ENCODE measurements around the gene PLEKHB1.
"Not testable (repeated sequence)": the region's sequence is repeated elsewhere in the genome, so short reads cannot be mapped to it uniquely, and the experiment has no call there.

PLEKHB1 gene

GRCh38 chr11:73648571-73649046, 2.2 kb downstream of the PLEKHB1 start:
- no peak for DNase-seq (ENCODE audit: low spot score)

DNA sequence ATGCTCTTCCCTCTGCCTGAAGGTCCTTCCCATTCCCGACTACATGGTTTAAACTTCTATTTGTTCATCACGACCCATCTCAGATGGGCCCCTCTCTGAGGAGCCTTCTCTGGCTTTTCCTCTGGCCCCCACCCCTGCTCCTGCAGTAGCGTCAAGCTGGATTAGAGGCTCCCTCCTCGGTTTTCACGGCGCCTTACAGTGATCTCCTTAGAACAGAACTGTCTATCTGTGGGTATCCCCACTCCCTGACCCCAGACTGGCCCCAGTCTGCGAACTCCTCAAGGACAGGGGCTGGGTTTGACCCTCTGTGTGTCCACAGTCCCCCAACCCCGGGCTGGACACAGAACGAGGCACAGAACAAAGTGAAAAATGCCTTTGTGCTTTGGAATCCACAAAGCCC, 2.8 kb downstream of the PLEKHB1 start:
- DNase-seq (ENCODE audit: low spot score), result no peak

- no peak for DNase-seq (ENCODE audit: low spot score)
Measured at GRCh38 chr11:73650400-73650799, 4.0 kb downstream of the PLEKHB1 start.

GRCh38 chr11:73651252-73651651, 4.9 kb downstream of the PLEKHB1 start:
- DNase-seq (ENCODE audit: low spot score), result no peak

- no peak for DNase-seq (ENCODE audit: low spot score)
Measured at GRCh38 chr11:73651661-73652045, 5.3 kb downstream of the PLEKHB1 start.

GRCh38 chr11:73652046-73652730, 5.8 kb downstream of the PLEKHB1 start:
- DNase-seq (ENCODE audit: low spot score), result peak; percentile 97

- no peak for DNase-seq (ENCODE audit: low spot score)
Measured at GRCh38 chr11:73652856-73653559, 6.6 kb downstream of the PLEKHB1 start.

DNA sequence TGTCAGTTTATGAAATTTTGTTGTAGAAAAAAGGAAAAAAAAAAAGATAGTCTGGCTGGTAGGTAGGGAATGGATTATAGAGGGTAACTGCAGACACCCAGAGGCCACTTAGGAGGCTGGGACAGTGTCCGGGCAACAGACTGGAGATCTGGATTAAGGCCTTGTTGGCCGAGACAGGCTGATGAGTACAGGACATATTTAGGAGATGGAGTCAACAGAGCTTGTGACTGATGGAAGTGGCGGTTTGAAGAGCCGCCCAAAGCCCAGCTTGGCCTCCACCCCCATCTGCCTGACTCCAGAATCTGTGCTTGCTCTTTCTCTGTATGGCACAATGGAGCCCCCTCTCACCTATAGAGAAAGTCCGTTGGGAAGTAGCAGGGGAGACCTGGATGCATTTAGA, 7.6 kb downstream of the PLEKHB1 start:
- no peak for DNase-seq (ENCODE audit: low spot score)

DNA sequence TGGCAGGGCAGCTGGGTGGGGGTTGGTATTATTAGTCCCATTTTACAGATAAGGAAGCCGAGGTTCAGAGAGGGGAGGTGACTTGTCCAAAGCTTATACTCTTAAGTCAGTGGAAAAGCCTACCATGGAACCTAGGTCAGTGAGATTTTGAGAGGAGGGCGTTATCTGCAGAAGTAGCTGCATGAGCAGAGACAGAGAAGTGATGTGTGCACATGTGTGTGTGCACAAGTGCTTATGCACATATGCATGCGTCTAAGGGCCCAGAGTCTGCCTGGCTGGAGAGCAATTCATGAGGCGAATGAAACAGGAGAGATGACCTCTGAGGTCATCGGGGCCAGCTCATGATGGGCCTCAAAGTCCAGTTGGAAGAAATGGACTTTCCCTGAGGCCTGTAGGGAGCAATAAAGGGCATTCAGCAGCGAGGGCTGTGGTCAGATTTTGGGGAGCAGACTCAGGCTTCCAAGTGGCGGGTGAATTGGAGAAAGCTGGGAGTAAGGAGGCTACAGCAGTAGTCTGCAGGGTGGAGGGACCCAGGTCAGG, 8.2 kb downstream of the PLEKHB1 start:
- DNase-seq (ENCODE audit: low spot score), result no peak

GRCh38 chr11:73655686-73656085, 9.3 kb downstream of the PLEKHB1 start:
- DNase-seq (ENCODE audit: low spot score), result no peak

DNA sequence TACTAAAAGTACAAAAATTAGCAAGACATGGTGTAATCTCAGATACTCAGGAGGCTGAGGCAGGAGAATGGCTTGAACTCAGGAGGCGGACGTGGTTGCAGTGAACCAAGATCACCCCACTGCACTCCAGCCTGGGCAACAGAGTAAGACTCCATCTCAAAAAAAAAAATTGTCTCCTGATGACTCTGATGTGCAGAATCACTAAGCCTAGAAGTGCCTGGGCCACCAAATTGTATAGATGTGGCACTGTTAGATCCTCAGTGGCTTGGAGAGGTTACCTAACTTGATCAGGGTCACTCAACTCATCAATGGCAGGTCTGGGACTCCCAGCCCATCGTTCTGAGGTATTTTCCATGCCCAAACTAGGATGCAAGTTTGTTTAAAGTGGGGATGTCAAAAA, 10.6 kb downstream of the PLEKHB1 start:
- DNase-seq (ENCODE audit: low spot score), result no peak

GRCh38 chr11:73659961-73660360, 13.6 kb downstream of the PLEKHB1 start:
- no peak for DNase-seq (ENCODE audit: low spot score)

DNA sequence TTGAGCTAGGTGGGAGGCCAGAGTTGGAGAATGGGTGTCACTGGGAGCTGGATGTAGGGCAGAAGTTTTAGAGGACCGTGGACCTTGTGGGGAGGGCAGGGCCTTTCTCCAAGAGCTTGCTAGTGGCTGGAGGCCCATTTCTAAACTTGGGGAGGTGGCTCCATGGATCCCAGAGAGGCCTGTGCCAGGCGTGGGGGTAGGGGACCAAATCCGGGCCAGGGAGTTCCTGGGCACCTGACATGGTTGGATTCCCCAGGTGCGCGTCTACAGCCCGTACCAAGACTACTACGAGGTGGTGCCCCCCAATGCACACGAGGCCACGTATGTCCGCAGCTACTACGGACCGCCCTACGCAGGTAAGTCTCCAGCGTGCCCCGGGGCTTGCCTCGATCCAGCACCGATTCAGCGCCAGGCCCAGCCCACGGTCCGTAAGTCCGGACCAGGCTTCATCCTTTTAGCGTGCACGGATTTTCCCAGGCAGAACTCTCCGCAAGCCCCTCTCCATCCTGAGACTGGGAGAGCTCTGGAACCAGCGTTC, 14.2 kb downstream of the PLEKHB1 start:
- no peak for DNase-seq (ENCODE audit: low spot score)

GRCh38 chr11:73661035-73661628, 14.8 kb downstream of the PLEKHB1 start:
- peak; percentile 53 for DNase-seq (ENCODE audit: low spot score)

DNA sequence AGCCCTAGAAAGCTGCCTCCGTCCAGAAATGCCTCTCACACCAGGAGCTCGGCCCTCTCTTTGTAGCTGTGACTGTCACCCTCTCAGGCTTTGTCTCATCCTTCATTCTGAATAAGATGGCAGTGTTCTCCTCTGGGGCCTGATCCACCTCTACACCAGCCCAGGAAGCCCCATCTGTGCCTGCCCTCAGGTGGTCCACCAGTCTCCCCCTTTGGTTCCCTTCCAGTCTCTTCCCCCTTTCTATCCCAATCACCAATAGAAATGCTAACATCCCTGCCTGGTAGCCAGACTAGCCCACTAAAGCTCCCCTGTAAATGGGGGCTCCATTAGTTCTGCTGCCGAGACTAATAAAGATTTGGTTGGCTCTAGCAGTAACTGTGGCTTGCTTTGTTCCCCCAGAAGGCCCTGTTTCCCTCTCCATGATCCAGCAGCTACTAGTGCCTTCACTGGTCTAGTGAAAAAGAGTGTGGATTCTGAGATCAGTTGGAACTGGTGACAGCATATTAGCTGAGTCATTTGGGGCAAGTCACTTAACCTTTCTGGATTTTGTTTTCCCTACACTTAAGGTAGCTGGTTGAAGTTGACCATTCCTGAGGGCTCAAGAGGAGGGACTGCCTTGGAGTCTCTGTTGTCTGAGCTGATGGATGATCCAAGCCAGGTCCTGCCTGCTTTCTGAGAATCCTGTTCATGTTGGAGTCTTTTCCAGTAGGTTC, 16.2 kb downstream of the PLEKHB1 start:
- DNase-seq (ENCODE audit: low spot score), result no peak

- DNase-seq (ENCODE audit: low spot score), result no peak
Measured at GRCh38 chr11:73663604-73664495, 17.5 kb downstream of the PLEKHB1 start.

- DNase-seq (ENCODE audit: low spot score), result no peak
Measured at GRCh38 chr11:73664877-73665276, 18.5 kb downstream of the PLEKHB1 start.

DNA sequence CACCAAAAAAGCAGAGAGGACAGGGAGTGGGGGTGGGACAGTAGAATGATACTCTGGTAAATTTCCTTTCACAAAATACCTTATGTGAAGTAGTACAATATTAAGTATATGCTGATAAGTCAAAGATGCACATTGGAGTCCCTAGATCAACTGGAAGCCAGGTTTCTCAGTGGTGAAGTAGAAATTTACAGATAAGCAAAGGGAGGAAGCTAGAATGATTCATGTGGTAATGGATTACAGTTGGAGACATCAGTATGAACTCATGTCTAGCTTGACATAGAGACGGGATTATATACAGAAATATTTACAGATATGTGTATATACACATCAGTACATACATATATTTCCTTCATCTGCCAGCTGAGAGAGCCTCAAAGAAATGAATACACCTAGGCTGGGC, 21.5 kb downstream of the PLEKHB1 start:
- DNase-seq (ENCODE audit: low spot score), result no peak

GRCh38 chr11:73670808-73671207, 24.4 kb downstream of the PLEKHB1 start:
- DNase-seq (ENCODE audit: low spot score), result no peak

DNA sequence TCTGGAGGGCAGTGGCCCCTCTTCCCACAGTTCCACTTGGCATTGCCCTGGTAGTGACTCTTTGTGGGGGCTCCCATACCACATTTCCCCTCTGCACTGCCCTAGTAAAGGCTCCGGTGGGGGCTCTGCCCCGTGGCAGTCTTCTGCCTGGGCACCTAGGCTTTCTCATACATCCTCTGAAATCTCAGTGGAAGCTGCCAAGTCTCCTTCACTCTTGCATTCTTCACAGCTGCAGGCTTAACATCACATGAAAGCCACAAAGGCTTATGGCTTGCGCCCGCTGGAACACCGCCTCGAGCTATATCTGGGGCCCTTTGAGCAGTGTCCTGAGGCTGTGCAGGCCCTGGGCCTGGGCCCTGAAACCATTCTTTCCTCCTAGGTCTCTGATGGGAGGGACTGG, 25.3 kb downstream of the PLEKHB1 start:
- no peak for DNase-seq (ENCODE audit: low spot score)

GRCh38 chr11:73676552-73676951, 30.2 kb downstream of the PLEKHB1 start:
- DNase-seq (ENCODE audit: low spot score), result not testable (repeated sequence)

Data from SW480 (cell line).